ENCODE results near the gene CABLES1.

DNA sequence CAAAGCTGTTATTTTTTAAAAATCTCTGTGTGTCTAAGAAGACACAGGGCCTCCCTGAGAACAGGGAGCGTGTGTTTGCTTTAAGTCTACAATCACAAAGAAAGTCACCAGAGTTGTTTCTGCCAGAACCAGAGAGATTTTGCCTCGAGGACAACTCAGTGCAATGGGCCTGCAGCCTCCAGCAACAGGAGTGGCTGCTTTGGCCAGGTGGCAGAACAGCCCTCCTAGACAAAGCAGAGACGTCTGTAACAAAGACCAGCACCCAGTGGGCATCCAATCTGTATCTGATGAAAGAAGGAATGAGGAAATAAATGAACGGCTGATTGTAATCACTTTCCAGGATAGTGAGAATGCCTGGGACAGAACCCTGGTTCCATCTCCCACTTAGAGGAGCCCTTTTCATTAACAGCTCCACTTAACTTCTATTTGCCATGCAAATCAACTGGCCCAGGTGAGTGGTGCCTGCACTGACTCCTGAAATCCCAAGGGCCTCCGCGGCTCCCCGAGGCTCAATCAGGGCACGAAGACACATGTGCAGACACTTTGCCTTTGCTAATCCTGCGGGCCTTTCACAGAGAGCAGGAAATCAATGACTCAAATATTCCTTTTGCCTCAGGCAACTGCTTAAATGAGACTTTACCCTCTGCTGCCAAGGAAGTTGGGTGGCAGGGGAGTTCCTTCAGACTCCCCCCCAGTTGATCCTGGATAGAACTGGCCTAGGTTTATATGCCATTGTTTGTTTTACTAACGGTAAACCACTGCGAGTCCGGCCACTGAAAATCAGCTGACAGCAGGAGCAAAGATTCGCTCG lies 146.5 kb downstream of the CABLES1 start:
- no peak for TF ChIP-seq EZH2 (IDR thresholded peaks at IDR 0.05; ENCODE audit: low read length)
- TF ChIP-seq, protein P1, sequence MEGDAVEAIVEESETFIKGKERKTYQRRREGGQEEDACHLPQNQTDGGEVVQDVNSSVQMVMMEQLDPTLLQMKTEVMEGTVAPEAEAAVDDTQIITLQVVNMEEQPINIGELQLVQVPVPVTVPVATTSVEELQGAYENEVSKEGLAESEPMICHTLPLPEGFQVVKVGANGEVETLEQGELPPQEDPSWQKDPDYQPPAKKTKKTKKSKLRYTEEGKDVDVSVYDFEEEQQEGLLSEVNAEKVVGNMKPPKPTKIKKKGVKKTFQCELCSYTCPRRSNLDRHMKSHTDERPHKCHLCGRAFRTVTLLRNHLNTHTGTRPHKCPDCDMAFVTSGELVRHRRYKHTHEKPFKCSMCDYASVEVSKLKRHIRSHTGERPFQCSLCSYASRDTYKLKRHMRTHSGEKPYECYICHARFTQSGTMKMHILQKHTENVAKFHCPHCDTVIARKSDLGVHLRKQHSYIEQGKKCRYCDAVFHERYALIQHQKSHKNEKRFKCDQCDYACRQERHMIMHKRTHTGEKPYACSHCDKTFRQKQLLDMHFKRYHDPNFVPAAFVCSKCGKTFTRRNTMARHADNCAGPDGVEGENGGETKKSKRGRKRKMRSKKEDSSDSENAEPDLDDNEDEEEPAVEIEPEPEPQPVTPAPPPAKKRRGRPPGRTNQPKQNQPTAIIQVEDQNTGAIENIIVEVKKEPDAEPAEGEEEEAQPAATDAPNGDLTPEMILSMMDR (optimal IDR thresholded peaks at IDR 0.05 in 1 of 3, IDR thresholded peaks at IDR 0.05 in 1 of 3, conservative IDR thresholded peaks at IDR 0.05 in 1 of 3; ENCODE audit: extremely low read depth in 1 of 3, insufficient read depth in 2 of 3, low read length in 3 of 3): no peak

Measured in keratinocyte (primary cell).